Measurements from ENCODE around the gene SH3PXD2A.
"Not testable (repeated sequence)": the region's sequence is repeated elsewhere in the genome, so short reads cannot be mapped to it uniquely, and the experiment has no call there.

Gene SH3PXD2A

GRCh38 chr10:103786020-103786419, 69.4 kb downstream of the SH3PXD2A start:
- no peak for DNase-seq

DNA sequence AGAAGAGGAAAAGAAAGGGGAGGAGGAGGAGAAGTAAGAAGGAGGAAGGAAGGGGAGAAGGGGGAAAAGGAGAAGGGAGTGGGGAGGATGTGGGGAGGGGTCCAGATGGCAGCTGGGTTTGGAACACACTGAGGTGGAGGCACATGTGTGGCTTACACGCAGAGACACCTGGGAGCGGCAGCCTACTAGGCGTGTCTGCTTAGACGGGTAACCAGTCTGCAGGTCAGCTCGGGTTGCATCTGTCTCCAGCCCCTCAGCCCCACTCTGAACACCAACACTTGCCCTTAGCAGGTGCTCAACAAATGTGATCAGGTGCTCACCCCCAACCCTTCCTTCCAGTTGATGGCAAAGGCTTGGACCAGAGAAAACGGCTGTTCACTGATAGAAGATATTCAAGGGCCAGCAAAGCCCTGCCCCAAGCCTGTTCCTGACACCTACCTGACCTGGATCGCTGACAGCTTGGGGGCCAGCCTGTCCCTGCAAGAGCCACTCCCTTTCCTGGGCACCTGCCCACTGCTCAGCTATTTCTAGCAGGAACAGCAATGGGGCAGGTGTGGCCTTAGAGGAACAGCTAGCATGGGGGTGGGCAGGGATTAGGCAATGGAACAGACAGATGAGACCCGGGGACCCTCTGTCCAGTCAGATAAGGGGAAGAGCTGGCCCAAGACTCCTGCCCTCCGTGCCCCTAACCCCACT, 70.5 kb downstream of the SH3PXD2A start:
- no peak for DNase-seq

GRCh38 chr10:103784089-103784488, 71.3 kb downstream of the SH3PXD2A start:
- DNase-seq: no peak

GRCh38 chr10:103783681-103784080, 71.7 kb downstream of the SH3PXD2A start:
- DNase-seq: no peak

DNA sequence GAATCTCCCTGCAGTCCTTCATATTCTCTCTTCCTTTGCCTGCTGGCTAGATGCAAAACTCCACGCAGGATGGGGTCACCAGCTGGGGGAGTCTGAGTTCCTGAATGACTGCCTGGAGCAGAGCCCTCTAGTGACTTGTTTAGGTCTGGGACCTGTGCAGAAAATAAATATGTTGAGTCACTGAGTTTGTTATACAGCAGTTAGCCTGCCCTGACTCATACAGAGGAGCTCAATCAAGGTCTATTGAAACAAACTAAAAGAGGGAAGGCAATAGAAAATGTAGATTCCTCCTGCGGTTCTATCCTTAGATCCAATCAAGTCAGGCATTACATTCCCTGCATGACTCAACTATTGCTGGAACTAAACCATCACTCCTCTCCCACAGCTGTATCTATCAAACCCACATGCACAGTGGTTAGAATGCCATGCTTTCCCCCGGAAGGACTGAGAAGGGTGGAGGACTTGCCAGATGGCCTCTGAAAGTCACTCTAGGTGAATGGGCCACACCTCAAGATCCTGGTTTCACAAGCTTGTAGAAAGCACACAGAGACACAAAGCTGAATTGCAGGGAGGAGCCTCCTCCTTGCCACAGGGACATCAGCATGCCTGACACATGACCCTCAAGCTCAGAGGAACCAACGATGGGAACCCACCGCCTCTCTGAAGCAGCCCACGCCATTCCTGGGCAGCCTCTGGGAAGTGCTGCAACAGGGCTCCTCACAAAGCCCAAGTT, 73.9 kb downstream of the SH3PXD2A start:
- no peak for DNase-seq

- no peak for DNase-seq
These were observed 74.9 kb downstream of the SH3PXD2A start for GRCh38 chr10:103780242-103781149.

GRCh38 chr10:103778358-103779139, 76.8 kb downstream of the SH3PXD2A start:
- DNase-seq: no peak

- DNase-seq: no peak
These were observed 78.3 kb downstream of the SH3PXD2A start for GRCh38 chr10:103776878-103777591.

DNA sequence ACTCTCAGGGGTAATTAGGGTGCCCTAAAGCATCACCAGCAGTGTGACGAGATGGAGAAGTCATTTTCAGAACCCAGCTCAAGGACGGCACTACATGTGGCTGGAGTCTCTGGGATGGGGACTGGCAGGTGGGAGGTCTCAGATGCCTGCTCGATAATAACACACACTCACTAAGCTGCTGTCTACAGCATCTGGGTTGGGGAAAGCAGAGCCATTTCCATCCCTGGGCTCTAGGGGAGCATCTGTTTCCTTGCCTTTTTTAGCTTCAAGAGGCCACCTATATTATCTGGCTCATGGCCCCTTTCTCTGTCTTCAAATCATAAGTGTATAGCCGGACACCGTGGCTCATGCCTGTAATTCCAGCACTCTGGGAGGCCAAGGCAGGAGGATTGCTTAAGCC, 79.6 kb downstream of the SH3PXD2A start:
- no peak for DNase-seq

GRCh38 chr10:103772846-103773245, 82.5 kb downstream of the SH3PXD2A start:
- DNase-seq: not testable (repeated sequence)

- DNase-seq: no peak
These were observed 83.1 kb downstream of the SH3PXD2A start for GRCh38 chr10:103772096-103772845.

GRCh38 chr10:103770139-103770538, 85.2 kb downstream of the SH3PXD2A start:
- DNase-seq: no peak

GRCh38 chr10:103769176-103769575, 86.2 kb downstream of the SH3PXD2A start:
- no peak for DNase-seq

GRCh38 chr10:103768345-103768744, 87.0 kb downstream of the SH3PXD2A start:
- DNase-seq: no peak

GRCh38 chr10:103767756-103768155, 87.6 kb downstream of the SH3PXD2A start:
- DNase-seq: no peak

- DNase-seq: no peak
These were observed 88.4 kb downstream of the SH3PXD2A start for GRCh38 chr10:103766751-103767505.

- DNase-seq: no peak
These were observed 89.4 kb downstream of the SH3PXD2A start for GRCh38 chr10:103765981-103766380.

DNA sequence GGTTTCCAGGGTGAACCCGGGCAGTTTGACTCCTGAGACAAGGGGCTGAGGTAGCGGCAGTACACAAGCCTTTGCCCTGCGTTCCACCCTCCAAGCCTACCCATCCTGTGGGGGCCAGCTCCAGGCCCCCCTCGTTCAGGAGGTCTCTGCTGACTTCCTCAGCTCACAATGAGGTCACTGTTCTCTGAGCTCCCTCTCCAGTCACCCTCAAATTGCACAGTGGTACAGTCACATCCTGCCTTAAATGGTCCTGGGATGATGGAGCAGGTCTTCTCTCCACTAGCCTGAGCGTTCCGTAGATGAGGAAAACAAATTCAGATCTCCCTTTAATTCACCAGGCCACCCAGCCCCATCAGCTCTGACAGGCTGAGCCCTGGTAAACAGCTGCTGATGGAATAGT, 90.2 kb downstream of the SH3PXD2A start:
- no peak for DNase-seq

- no peak for DNase-seq
These were observed 90.9 kb downstream of the SH3PXD2A start for GRCh38 chr10:103764296-103765088.

Measured in NCI-H1930 (cell line).